OCI-LY7 (cell line): ENCODE results near the gene GRPEL2. TPM values are rescaled to one million over a fixed set of nuclear protein-coding genes. Genes with fewer than 3 reads are reported as not detected.

Experiments
- Bru-seq: library from RNA; stranded (reverse); fragments of 400-500 nt; gene quantifications from one replicate; lab custom pipeline; 2021; lab: Mats Ljungman, UMichigan
- BruChase-seq, 2 experiments: library from RNA; stranded (reverse); fragments of 400-500 nt; gene quantifications; one replicate each; lab custom pipeline; 2021; lab: Mats Ljungman, UMichigan
- BruUV-seq: library from RNA; stranded (reverse); fragments of 400-500 nt; replicated peaks from 2 replicates; lab custom pipeline; 2021; lab: Mats Ljungman, UMichigan
- CTCF ChIA-PET: fragments of 300-600 bp; sonication (Branson Sonifier 250); formaldehyde crosslinking; loops from one replicate; lab custom pipeline; 2022; ENCODE audit warnings: antibody characterized with exemption; ENCODE audit not compliant: unreplicated experiment; lab: Charles Lee
- POLR2A ChIA-PET: fragments of 300-600 bp; sonication (Branson Sonifier 250); formaldehyde crosslinking; loops from one replicate; lab custom pipeline; 2022; ENCODE audit warnings: antibody characterized with exemption; lab: Charles Lee
- DNase-seq: peaks from one replicate; pipeline ENCODE4 v3.0.0-alpha.2; 2015; ENCODE audit warnings: low spot score
- H2AFZ ChIP-seq: fragments of 200-600 bp; sonication (generic), shearing (Covaris generic); 2 replicates; pipeline ENCODE4 v1.6.1; 2014; ENCODE audit warnings: mild to moderate bottlenecking, antibody characterized with exemption, low read length, moderate library complexity
- H3K27ac ChIP-seq: fragments of 200-600 bp; sonication (generic); 2 replicates; pipeline ENCODE4 v1.5.1; 2014; ENCODE audit warnings: mixed run types, low read depth, mild to moderate bottlenecking, moderate library complexity, low read length, inconsistent platforms; ENCODE audit not compliant: poor library complexity, severe bottlenecking
- H3K36me3 ChIP-seq: fragments of 200-600 bp; sonication (generic); 2 replicates; pipeline ENCODE4 v1.6.1; 2014; ENCODE audit warnings: mild to moderate bottlenecking, antibody characterized with exemption, low read length, moderate library complexity, mixed read lengths; ENCODE audit not compliant: insufficient read depth
- H3K4me1 ChIP-seq: fragments of 200-600 bp; sonication (generic); 2 replicates; pipeline ENCODE4 v1.5.1; 2014; ENCODE audit warnings: mild to moderate bottlenecking, low read length; ENCODE audit not compliant: insufficient read depth, poor library complexity, severe bottlenecking
- H3K4me2 ChIP-seq: fragments of 200-600 bp; sonication (generic); 2 replicates; pipeline ENCODE4 v1.6.1; 2014; ENCODE audit warnings: mild to moderate bottlenecking, low read length
- H3K4me3 ChIP-seq: fragments of 200-600 bp; sonication (generic); 2 replicates; pipeline ENCODE4 v1.5.1; 2014; ENCODE audit warnings: mild to moderate bottlenecking, low read depth, low read length; ENCODE audit not compliant: poor library complexity, severe bottlenecking
- H3K79me2 ChIP-seq: fragments of 200-600 bp; sonication (generic); 2 replicates; pipeline ENCODE4 v1.6.1; 2016; ENCODE audit warnings: low read depth, mild to moderate bottlenecking, low read length, moderate library complexity, mixed read lengths; ENCODE audit not compliant: insufficient read depth
- H3K9me2 ChIP-seq: fragments of 200-600 bp; sonication (generic); 2 replicates; pipeline ENCODE4 v1.6.1; 2016; ENCODE audit warnings: mild to moderate bottlenecking, low read length, mixed read lengths; ENCODE audit not compliant: insufficient read depth
- H3K9me3 ChIP-seq: fragments of 200-600 bp; sonication (generic); 2 replicates; pipeline ENCODE4 v1.6.1; 2014; ENCODE audit warnings: mild to moderate bottlenecking, mixed run types, low read length, mixed read lengths
- H4K20me1 ChIP-seq: fragments of 200-600 bp; sonication (generic); 2 replicates; pipeline ENCODE4 v1.6.1; 2014; ENCODE audit warnings: mild to moderate bottlenecking, antibody characterized with exemption, low read length, moderate library complexity, mixed read lengths; ENCODE audit not compliant: insufficient read depth
- EZH2phosphoT487 ChIP-seq: fragments of 200-600 bp; sonication (generic); IDR thresholded peaks from 2 replicates; pipeline ENCODE4 v1.6.1; 2018; ENCODE audit warnings: low read depth, borderline replicate concordance, mild to moderate bottlenecking, mixed run types, antibody characterized with exemption, low read length, moderate library complexity, mixed read lengths
- intact Hi-C: fragments of 100-400 bp; cut with micrococcal nuclease; formaldehyde crosslinking; loops from one replicate; pipeline ENCODE4 v1.10.0; 2022; ENCODE audit not compliant: unreplicated experiment
- long read RNA-seq: library from polyadenylated mRNA; stranded (forward); transcript quantifications from one replicate; pipeline ENCODE4 v2.0.0, GENCODE V29; 2022
- total RNA-seq, 2 experiments: library from RNA; depleted of rRNA in 1 of 2; stranded (reverse); fragments of >200 nt in 1 of 2; shearing (Covaris generic) in 1 of 2; gene quantifications; 2 replicates each; pipeline ENCODE4 v1.2.3, GENCODE V29; 2014 to 2022
- TF ChIP-seq, protein P1 (sequence below): fragments of 200-600 bp; sonication (generic); conservative IDR thresholded peaks from 2 replicates; pipeline ENCODE4 v1.5.1; 2014; ENCODE audit warnings: mild to moderate bottlenecking, antibody characterized with exemption, low read length, moderate library complexity, mixed read lengths

Gene GRPEL2
- total RNA-seq (2014; rRNA removed; shearing (Covaris generic)) (17.4 and 28.3 TPM in 2 replicates), total RNA-seq (2022) (37.3 and 41.5 TPM in 2 replicates), Bru-seq, nascent RNA (percentile 98 among the genes with signal in this experiment), BruChase-seq, experiment 1, labeled RNA remaining after a 6-hour chase (percentile 88 among the genes with signal in this experiment), BruChase-seq, experiment 2, labeled RNA remaining after a 2-hour chase (percentile 98 among the genes with signal in this experiment)
- long read RNA-seq, full-length matches to known transcripts = 23 of 37 reads
- long read RNA-seq, partial matches to known transcripts = 11 of 37 reads
- long read RNA-seq, other reads (novel, unspliced or antisense) = 3 of 37 reads

DNA sequence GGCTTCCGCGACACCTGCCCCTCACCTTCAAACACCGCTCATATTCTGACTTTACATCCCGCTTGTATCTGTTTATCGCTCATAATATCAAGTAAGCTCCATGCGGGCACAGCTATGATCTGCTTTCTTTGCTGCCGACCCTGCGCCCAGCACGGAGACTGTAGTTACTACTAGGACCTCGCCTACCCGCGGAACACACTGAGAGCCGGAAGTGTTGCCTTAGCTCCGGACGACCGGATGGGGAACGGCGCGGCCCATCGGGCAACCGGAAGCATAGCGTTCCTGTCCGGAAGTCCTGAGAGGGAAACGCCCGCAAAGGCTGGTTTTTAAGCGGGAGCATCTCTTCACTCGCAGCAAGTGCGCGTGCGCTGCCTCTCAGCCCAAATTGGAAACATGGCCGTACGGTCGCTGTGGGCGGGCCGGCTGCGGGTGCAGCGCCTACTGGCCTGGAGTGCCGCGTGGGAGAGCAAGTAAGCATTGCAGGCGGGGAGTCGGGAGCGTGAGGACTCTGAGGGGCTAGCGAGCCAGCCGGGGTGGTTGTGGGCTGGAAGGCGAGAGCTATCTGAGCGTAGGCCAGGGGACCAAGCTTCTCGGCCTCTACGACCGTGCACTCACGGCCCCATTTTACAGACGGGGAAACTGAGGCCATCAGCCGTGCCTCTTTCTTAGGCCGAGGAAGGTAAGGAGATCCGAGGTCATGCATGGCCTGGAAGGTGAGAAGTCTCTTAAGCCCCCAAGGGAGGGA lies at the start of gene GRPEL2:
GRPEL2 (plus strand) TSS at position 353 of the 745 bp plus-strand sequence; CDS start at position 394, 41 bp downstream.
- H4K20me1 ChIP-seq = peaks cover 6% of the 10 kb centered on the region; the same call in 1 of the 2 replicates
- H3K36me3 ChIP-seq = peaks cover 39% of the 10 kb centered on the region
- H3K4me1 ChIP-seq = peaks cover 29% of the 10 kb centered on the region
- H3K79me2 ChIP-seq = peaks cover 36% of the 10 kb centered on the region
- H3K4me2 ChIP-seq = peak within 1 kb of the TSS; percentile 97
- peak within 1 kb of the TSS; percentile 78 for H3K27ac ChIP-seq
- H3K9me2 ChIP-seq = no peaks in the 10 kb centered on the region
- H2AFZ ChIP-seq = peak within 1 kb of the TSS; percentile 74
- no peaks in the 10 kb centered on the region for H3K9me3 ChIP-seq
- ChIA-PET CTCF (interaction anchor here (0.6 to 0.7 kb wide), 3 partner anchors 12 to 273 kb away, joined by 3 read pairs; no protein-coding TSS in a partner anchor), POLR2A (interaction anchor here (1.1 to 11.2 kb wide), 10 partner anchors 9 to 654 kb away, joined by 3 to 183 read pairs (median 6); partner anchors contain the start of genes CSNK1A1 and PCYOX1L)
- DNase-seq = peak; percentile 98
- intact Hi-C loops = loop anchor here (1.0 to 10.0 kb wide), 4 partner anchors 13 to 655 kb away; partner anchors contain the start of genes CSNK1A1, HMGXB3, PCYOX1L and TIGD6
- BruUV-seq = no TSS peak
- TF ChIP-seq, protein P1, sequence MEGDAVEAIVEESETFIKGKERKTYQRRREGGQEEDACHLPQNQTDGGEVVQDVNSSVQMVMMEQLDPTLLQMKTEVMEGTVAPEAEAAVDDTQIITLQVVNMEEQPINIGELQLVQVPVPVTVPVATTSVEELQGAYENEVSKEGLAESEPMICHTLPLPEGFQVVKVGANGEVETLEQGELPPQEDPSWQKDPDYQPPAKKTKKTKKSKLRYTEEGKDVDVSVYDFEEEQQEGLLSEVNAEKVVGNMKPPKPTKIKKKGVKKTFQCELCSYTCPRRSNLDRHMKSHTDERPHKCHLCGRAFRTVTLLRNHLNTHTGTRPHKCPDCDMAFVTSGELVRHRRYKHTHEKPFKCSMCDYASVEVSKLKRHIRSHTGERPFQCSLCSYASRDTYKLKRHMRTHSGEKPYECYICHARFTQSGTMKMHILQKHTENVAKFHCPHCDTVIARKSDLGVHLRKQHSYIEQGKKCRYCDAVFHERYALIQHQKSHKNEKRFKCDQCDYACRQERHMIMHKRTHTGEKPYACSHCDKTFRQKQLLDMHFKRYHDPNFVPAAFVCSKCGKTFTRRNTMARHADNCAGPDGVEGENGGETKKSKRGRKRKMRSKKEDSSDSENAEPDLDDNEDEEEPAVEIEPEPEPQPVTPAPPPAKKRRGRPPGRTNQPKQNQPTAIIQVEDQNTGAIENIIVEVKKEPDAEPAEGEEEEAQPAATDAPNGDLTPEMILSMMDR = no peak
- no peak for TF ChIP-seq EZH2phosphoT487
- H3K4me3 ChIP-seq = peak within 1 kb of the TSS; percentile 88

DNA sequence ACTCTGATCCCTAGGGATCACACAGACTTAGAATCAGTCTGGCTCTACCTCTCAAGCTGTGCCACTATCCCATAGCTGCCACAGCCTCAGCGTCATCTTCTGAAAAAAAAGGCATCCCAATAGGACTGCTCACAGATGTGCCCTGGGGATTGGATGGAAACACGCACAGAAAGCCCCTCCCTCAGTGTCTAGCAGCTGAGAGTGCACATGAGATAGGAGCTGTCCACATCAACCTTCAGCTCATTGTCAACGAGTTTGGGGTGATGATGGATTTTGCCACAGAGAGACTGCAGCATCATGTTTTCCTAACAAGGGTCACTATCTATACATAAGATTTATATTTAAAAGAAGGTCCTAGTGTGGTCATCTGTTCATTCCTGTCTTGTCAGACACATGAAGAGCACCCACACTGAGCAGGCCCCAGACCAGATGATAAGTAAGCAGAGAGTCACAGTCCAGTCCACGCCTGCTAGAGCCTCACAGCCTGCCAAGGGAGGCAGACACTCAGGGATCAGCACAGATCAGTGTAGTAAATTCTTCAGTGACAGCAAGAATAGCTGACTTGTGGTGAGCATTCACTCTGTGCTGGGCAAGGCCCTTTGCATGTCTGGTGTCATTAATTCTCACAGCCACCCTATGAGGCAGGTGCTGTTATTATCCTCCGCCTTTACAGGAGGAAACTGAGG lies 47.8 kb upstream of the GRPEL2 start:
- intact Hi-C loops = no loop called here
- Histone ChIP-seq H3K79me2 (no peaks in the 10 kb centered on the region), H3K4me2 (no peak overlapping the region), H3K4me3 (no peak overlapping the region), H3K27ac (no peak overlapping the region), H3K36me3 (no peaks in the 10 kb centered on the region), H3K4me1 (peaks cover 26% of the 10 kb centered on the region), H3K9me3 (no peaks in the 10 kb centered on the region), H4K20me1 (no peaks in the 10 kb centered on the region), H2AFZ (no peak overlapping the region), H3K9me2 (no peaks in the 10 kb centered on the region)
- no peak for DNase-seq
- BruUV-seq = no TSS peak
- ChIA-PET CTCF (no interaction called here), POLR2A (interaction anchor here (0.9 to 1.4 kb wide), 2 partner anchors 11 to 60 kb away, joined by 3 to 4 read pairs; partner anchors contain the start of gene PCYOX1L)
- TF ChIP-seq, protein P1 = no peak
